Activated gamma-delta T cell treated with Interleukin-2 at 50 U/mL for 16 hours (primary cell): ENCODE measurements around the gene TUSC2.
"Not testable (repeated sequence)": the region's sequence is repeated elsewhere in the genome, so short reads cannot be mapped to it uniquely, and the experiment has no call there.

Source experiments
- DNase-seq: peaks from one replicate; pipeline ENCODE4 v3.0.0-alpha.2; 2020

Gene TUSC2

DNA sequence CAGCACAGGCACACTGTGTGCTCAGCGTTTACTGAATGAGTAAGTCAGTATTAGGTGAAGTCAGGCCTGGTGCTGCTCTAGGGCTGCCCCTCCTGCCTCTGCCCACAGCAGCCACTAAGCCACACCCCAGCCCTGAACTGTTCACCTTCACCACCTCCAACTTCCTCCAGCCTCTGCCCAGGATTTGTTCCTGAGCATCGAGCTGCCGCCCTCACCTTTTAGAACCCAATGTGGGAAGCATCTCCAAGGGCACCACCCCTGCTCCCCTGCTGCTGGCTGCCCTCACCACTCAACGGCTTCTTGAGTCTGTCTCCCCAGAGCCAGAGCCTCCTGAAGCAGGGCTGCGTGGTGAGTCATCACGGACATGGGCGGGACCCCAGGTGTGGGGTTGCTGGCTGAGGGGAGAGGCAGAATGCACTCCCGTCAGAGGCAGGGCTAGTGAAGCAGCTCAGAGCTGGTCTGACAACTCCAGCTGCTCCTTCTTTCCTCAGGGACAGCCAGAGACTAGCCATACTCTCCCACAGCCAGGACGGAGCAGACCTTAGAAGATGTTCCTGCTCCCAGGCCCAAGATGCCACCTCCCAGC lies 11.3 kb downstream of the TUSC2 start:
- peak; percentile 78 for DNase-seq

- DNase-seq, result no peak
Observed at GRCh38 chr3:50314816-50315215, 13.2 kb downstream of the TUSC2 start.

DNA sequence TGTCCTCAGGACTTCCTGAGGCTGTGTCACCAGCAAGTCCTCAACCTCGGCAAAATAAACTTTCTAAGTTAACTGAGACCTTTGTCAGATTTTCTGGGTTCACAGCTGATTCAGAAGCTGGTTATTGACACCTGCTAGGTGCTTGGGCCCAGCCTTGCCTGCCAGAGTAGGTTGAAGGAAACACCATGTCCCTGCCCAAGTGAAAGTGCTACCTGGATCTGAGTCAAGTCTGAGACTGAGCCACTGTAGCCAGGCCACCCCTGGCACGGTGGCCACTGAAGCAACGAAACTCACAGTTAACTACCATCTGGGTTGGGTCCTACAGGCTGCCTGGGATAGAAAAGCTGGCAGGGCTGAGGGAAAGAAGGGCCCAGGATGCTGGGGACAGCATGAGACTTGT lies 13.7 kb downstream of the TUSC2 start:
- no peak for DNase-seq

- DNase-seq, result not testable (repeated sequence)
Observed at GRCh38 chr3:50312041-50312440, 16.0 kb downstream of the TUSC2 start.

DNA sequence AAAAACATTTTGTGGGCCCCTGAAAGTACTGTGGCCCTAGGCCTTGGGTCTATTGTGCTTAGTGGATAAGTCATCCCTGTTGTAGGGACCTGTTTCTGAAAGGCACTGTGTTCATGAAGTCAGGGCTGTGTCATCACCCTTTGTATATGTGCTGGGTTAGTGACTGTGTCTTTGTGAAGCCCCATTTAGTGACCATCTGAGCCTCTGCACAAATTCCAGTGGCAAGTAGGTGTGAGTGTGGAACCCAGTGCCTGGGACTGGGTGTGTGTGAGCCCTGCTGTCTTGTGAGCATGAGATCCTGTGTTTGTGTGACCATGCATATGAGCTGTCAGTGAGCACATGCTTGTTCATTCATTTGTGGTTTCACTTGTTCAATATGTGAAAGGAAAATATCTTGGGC lies 23.4 kb downstream of the TUSC2 start:
- no peak for DNase-seq

DNA sequence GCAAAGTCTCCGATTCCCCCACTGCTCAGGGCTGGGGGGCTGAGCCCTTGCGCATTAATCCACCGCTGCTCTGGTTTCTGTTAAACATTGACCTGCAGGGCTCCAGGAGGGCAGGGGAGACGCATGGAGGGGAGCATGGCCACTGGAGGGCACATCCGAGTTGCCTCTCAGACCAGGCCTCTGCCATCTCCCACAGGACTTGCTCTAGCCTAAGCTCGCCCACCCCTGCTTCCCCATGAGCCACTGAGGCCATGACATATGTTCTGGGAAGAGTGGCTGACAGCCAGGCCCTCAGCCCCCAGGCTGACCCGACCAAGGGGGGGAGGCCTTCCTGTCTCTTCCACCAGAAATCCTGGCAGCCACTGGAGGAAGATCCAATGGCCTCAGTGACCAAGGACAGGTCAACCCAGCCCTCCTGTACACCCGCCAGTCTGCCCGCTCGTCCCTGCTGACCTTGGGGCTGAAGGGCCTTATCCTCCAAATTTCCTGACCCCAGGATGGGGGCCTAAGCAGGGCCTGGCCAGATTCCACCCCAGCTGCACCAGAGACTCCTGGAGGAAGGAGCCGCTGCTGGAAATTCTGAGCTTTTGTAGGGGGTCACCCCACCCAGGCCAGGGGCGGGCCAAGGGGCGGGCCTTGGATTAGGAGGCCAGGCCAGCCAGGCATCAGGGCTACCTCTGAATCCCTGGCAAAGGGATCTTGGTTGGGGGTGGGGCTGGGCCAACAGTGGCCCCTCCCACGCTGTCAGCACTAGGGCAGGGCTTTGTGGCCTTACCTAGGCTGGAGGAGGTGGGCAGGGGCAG lies 24.8 kb downstream of the TUSC2 start, which contains the start of gene HYAL1:
HYAL1 (minus strand) TSS at position 562 of the 803 bp plus-strand sequence. CDS start 618 bp downstream, outside the sequence.
- DNase-seq, result no peak

GRCh38 chr3:50302095-50303012 lies 25.7 kb downstream of the TUSC2 start:
- DNase-seq, result no peak

DNA sequence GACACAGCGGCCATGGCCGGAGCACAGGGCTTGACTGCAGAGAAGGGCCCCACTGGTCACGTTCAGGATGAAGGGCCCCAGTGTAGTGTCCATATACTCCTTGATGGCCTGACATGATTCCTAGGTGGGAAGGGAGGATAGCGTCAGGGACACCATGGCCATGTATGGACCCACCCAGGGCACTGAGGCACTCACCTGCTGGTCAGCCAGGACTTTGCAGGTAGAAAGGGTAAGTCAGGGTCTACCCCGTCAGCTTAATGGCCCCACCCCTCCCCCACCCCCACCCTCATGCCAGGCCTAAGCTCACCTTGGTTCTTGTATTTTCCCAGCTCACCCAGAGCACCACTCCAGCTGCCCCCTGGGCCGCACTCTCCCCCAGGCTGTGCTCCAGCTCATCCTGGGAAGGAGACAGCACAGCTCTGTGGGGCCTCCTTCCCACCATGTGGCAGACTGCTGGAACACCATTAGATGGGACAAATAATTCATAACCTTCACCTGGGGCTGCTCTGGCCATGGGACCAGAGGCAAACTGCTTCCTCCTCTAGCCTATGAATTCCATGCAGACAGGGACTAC lies 27.3 kb downstream of the TUSC2 start:
- DNase-seq, result no peak

DNA sequence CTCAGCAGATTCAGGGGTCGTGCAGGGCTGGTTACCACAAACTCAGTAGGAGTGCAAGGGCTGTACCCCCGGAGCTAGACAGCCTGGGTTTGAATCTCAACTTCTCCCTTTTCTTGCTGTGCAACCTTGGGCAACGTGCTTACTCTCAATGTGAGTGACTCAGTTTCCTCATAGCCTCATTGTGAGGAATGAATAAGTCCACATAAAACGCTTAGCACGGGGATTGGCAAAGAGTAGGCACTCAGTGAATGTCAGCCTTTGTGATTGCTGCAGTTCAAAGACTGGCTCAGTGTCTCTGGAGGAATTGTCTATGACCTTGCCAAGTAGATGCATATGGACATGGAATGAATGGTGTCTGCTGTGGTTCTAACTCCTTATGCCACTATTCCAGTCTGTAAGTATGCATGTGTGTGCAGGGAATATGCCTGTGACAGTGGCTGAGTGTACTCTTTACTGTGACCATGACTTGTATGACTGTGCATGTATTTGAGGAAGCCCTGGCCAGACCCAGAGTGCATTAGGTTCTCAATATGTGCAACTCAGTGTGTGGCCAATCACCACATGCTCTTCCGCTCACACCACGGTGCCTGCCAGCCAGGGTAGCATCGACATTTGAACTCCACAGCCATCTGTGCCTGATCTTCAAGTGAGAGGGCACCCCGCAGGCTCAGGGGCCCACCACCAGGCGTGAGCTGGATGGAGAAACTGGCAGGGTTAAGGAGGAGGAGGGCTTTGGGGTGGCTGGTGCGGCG lies 27.9 kb downstream of the TUSC2 start:
- no peak for DNase-seq

DNA sequence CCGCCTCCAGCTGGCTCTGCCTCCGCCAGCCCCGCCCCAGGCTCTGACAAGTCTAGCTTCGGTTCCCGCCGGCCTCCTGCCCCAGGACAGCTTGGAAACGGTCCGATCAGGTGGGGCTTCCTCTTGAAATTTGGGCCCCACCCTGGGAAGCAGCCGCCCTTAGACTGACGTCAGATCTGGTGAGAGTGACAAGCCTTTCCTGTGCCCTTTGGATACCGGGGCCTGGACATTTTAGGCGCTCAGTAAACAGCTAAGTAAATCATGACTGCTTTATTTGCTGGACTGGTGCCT lies 28.4 kb downstream of the TUSC2 start:
- no peak for DNase-seq

DNA sequence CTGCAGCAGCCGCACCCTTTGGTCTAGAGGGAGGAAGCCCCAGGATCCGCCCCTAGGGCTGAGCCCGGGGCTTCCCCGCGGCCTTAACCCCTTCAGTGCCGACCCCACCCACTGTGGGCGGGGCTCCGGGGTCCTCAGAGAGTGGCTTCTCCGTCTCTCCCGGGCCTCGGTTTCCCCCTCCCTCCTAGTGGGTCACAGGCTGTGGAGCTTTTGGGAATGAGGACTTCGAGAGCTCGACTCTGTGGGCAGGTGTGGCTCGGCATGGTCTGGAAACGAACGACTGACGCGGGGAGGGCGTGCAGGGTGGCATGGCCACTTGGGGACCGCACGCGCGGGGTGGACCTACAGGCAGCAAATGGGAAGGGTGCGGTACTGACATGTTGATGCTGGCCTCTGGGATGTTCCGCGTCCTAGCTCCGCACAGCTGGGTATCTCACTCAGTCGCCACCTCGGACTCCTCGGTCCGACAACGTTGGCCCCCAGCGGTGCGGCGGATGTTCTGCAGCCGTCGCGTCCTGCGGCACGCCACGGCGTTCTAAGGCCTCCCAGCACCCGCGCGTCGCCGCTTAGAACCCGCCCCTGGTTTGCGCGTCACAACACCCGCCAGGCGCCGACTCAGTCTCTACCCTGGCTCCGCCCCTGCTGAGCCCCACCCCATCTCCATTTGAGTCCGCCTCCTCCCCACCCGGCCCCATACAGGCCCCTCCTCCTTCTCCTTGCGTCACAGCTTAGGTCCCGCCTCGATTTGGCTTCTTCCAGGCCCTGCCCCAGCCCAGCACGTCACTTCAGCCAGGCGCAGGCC lies 29.0 kb downstream of the TUSC2 start, which contains the start of the genes HYAL3 and NAA80:
HYAL3 (minus strand) TSS at position 570 of the 802 bp plus-strand sequence. CDS start 3,803 bp downstream, outside the sequence.
NAA80 (minus strand) TSS at position 570 of the 802 bp plus-strand sequence. CDS start 1,942 bp downstream, outside the sequence.
- peak; percentile 99 for DNase-seq

DNA sequence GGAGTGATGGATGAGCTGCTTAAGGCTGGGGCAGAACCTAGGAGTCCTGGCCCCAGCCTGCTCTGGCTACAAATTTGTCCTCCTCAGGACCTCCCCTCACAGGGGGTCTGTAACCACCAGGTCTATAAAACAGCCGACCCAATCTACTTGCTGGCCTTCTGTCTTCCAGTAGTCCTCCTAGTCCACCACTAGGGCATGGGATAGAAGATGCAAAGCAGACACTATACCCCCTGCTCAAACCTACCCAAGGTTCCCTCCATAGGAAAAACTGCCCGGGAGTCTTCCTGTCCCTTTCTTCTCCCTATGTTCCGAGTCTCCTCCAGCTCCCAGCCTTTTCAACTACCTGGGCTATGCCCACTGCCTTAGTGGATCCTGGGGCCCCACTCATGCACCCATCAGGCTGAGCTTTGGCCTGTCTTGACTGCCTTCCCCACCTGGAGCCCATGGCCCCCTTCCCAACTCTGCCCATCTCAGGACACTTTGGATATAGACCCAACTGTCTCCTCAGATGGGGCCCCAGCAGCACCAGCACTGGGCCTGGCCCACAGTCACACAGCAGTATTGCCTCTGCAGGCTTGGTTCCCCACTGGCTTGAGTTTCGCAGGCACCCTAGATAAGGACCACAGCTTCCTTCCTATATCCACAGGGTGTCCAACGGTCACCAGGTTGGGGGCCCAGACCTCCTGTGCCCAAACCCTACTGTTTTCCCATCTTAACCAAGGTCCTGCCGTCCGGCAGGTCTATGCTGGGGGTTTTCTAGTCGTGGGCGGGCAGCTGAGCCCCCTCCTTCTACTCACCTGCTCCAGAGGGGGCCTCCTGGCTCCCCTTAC lies 29.9 kb downstream of the TUSC2 start:
- DNase-seq, result no peak

- DNase-seq, result no peak
Observed at GRCh38 chr3:50297384-50297775, 30.6 kb downstream of the TUSC2 start.

GRCh38 chr3:50296721-50297383 lies 31.2 kb downstream of the TUSC2 start:
- DNase-seq, result no peak

- no peak for DNase-seq
Observed at GRCh38 chr3:50295553-50296431, 32.2 kb downstream of the TUSC2 start.

DNA sequence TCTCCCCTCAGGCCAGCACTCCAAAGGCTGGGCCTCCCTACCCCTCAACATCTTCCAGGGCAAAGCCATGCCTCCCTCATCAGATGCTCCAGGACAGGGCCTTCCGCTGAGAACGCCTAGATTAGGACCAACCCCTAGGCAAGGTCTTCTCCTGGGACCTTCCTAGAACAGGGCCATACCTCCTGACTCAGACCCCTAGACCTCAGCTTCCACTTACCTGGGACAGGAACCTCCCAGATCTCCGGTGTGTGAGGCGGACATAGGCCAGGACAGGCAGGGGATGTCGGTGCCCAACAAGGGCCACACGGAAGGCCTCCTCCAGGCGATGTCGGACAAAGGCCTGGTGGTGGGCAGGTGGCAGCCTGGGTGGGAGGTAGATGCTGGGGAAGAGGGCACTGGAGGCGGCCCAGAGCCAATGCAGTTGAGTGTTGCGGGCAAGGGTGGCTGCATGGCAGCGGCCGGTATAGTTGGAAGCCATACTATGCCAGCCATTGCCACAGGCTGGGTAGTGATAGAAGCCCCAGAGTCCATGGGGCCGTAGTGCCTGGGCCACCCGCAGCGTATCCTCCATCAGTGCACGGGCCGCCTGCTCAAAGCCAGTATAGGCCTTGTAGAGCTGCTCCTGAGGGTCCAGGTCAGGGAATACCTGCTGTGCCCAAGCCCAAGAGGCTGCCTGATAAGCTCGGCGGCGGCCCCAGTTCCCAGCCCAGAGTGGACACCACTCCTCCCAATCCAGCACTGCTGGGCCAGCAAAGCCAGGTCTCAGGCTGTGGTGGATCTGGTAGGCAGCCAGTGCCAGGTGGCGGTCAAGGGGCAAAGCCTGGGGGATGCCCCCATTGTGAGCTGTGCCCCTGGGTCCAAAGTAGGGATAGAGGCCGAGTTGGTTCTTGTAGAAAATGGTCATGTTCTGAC lies 33.3 kb downstream of the TUSC2 start:
- DNase-seq, result no peak

- no peak for DNase-seq
Observed at GRCh38 chr3:50294089-50294488, 33.9 kb downstream of the TUSC2 start.
